HG03571 (cell line): ENCODE data around the gene SERINC3.

Experiments
- ATAC-seq: cut with Tn5 transposase; IDR thresholded peaks from one replicate; pipeline ENCODE4 v1.9.1; 2021; ENCODE audit not compliant: unreplicated experiment

Gene SERINC3

DNA sequence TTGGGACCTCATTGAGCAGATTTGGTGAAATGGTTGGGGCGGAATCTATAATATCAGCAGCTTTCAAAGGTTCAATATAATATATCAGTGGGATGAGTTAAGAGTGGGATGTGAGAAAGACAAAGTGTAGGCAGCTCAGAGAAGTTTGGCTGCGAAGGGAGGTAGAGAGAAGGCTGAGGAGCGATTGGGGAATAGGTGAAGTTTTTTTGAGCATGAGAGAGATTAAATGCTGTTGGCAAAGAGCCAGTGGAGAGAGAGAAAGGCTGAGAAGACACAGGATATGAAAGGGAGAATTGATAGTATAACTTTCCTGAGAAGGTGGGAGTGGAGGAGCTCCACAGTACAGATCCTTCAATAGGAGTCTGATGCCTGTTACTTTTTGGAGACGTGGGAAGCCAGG is 12.1 kb upstream of the SERINC3 start:
- ATAC-seq, result no peak

DNA sequence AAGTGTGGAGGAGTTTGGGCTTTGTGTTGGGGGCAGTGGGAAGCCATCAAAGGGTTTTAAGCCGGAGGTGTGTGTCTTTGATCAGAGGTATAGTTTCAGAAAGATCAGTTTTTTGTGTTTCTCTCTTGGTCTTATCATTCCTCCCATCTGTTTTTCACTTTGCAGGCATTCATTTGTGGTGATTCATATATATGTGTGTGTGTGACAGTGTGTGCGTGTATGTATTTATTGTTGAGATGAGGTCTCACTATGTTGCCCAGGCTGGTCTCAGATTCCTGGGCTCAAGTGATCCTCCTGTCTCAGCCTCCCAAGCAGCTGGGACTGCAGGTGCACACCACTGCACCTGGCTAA is 11.1 kb upstream of the SERINC3 start:
- no peak for ATAC-seq

DNA sequence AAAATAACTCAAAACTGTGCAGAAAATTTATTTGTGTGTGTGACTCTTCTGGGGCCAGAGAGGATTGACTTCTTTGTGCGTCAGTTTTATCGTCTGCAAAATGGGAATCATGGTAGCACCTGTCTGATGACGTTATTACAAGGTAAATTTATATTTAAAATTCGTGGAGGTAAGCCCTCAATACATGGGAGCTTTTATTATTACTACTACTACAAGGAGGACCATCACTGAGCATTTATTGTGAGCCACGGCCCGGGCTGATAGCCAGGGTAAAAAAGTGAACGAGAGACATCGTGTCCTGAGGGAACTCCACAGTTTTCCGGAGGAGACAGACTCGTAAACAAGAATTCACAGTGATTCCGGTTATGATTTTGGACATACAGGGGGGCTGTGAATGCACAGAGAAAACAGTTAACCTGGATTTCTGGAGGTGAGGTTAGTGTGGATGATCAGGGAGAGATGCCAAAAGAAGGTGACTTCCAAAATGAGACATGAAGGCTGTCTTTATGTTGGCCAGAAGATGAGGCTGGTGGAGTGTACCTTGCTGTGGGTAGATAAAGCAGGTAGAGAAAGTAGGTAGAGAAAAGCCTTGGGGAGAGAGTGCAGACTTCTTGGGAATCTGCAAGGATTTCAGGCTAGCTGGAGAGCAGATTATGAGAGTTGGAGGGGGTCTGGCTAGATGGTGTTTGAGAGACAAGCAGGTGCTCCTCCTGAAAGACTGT is 10.6 kb upstream of the SERINC3 start:
- no peak for ATAC-seq

DNA sequence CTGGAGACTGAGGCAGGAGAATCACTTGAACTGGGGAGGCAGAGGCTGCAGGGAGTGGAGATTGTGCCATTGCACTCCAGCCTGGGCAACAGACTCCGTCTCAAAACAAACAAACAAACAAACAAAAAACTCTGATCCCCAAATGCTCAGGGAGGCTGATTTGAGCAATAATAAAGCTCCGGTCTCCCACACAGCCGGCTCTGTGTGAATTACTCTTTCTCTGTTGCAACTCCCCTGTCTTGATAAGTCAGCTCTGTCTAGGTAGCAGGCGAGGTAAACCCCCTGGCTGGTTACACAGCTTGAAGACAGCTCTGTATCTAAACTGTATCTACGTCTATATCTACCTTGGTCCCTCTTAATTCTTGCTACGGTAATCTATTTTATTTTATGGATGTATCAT is 6.4 kb upstream of the SERINC3 start:
- no peak for ATAC-seq

DNA sequence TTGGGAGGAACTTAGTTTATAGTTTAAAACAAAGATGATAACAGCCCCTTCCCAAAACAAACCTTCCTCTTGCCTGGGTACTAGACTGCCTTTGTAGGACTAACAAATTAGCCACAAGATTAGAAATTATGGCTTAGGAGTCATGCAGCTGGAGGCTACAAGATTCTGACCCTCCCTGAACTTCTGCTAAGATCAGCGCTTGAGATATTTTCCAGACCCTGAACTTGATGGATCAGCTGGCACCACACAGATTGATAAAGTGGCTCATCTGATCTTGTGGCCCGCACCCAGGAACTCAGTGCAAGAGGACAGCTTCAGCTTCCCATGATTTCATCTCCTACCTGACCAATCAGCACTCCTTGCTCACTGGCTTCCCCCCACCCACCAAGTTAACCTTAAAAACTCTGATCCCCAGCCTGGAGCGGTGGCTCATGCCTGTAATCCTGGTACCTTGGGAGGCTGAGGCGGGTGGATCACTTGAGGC is 5.9 kb upstream of the SERINC3 start:
- no peak for ATAC-seq

DNA sequence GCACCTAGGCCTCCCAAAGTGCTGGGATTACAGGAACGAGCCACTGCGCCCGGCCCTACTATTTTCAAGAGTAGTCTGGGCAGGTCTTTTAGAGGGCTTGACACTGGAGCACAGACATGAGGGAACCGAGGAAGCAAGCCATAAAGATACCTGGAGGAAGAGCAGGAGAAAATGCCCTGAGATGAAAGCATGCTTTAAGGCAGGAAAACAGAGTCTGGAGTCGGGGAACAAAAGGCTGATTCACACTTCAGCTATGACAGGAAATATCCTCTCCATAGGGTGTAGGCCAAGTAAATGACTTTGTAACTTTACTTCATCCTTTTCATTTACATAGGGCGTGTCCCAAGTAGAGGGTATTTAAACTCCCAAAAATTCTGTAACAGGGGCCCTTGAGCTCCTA is 4.3 kb upstream of the SERINC3 start:
- no peak for ATAC-seq

DNA sequence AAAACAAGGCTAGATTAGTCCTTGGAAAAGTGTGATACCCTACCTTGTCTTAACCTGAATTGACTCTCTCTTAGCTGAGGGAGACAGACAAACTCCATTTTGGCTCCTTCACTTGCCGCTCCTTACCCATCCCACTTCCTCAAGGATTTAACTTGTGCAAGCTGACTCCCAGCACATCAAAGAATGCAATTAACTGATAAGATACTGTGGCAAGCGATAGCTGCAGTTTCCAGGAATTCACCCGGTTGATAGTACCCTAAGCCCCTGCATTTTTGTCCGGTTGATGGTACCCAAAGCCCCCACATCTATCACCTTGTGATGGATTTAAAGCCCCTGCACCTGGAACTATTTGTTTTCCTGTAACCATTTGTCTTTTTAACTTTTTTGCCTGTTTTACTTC is 1.9 kb upstream of the SERINC3 start:
- ATAC-seq, result no peak

DNA sequence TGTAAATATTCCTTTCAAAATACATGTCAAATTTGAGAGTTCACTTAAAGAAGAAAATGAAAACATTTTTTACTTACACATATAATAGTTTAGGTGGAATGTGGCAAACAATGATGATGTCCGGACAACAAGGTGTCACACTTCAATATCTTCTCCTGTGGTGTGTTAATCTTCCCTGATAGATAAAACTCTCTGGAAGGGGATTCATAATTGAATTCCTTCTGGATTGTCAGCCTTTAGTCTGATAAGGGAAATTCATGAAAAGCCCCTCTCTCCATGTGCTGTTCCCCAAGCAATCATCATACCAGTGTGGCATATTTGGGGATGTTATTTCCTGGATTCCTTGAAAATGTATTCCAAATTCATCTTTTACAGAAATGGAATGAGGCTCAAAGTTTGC is 971 bp upstream of the SERINC3 start:
- ATAC-seq, result no peak

DNA sequence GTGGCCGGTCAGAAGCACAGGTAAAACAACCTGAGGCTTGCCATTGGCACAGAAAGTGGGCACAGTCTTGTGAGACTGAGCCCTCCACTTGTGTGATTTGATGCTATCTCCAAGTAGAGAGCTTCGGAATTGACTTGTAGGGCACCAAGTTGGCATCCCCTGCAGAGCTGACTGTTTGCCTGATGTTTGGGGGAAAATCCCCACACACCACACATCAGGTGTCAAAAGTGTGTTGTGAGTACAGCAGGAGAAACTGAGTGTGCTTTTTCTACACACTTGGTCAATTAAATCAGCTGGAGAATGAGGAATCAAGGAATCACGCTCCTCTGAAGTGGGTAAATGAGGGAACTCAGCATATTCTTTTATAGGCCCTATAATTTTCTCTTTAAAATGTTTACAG is 989 bp downstream of the SERINC3 start:
- ATAC-seq, result no peak

DNA sequence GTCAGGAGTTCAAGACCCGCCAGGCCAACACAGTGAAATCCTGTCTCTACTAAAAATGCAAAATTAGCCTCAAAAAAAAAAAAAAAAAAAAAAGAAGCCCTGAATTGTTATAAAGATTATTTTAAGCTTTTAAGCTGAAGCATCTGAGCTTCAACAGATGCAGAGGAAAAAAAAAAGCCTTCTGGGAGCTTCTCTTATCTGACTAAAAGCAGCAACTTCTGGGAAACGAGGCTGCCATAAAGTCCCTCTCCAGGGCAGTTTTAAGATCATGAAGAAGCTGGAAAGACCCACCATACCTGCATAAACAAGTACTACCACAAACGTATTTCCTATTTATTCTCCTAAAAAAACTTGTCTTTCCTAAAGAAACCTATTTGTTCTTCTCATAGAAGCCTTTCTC is 3.6 kb downstream of the SERINC3 start:
- ATAC-seq, result no peak

DNA sequence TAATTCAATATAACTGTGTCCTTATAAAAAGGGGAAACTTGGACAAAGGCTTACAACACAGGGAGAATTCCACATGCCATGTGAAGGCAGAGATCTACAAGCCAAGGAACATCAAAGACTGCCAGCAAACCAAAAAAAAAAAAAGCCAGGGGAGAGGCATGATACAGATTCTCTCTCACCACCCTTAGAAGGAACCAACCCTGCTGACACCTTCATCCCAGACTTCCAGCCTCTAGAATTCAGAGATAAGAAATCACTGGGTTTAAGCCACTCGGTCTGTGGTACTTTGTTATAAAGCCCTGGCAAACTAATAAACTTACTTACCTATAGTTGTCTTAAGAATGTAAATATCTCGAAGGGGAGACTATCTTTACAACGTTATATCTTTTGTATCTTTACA is 4.4 kb downstream of the SERINC3 start:
- no peak for ATAC-seq

DNA sequence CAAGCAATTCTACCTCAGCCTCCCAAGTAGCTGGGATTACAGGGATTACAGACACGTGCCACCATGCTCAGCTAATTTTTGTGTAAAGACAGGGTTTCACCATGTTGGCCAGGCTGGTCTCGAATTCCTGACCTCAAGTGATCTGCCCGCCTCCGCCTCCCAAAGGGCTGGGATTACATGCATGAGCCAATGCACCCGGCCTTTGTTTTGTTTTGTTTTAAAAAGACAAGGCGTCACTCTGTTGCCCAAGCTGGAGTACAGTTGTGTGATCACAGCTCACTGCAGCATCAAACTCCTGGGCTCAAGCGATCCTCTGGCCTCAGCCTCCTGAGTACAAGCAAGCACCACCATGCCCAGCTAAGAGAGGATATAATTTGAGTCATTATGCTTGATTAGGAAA is 5.4 kb downstream of the SERINC3 start:
- no peak for ATAC-seq

DNA sequence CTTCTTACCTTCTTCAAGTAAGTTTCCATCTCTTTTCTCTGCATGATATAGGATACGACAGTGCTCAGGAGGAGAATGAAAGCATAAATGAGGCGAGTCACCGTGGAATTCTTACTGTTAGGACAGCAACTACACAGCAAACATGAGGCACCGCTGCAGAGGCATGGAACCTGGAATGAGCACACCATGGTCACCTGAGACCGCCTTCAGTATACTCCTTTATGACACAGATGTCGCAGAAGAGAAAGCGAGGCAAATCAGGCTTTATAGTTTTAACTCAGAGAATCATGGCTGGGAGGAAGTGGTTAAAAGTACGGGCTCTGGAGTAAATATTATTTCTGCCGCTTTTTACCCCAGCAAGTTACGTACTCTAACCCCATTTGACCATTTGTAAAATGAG is 8.0 kb downstream of the SERINC3 start:
- no peak for ATAC-seq

DNA sequence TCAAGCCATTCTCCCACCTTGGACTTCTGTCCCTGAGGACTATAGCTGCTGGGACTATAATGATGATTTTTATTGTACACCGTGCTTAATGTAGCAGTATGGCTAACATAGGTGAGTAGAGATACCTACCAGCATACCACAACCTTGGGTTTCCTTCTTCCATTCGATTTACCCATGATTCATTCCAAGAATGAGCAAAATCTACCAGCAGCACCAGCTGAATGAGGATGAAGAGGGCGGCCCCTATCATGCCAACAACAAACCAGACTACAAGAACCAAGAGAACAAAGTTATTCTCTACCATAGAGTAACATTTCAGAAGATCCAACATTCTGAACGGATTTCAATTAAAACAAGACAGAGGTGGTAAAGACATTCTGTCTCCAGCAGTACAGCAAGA is 12.1 kb downstream of the SERINC3 start:
- no peak for ATAC-seq

DNA sequence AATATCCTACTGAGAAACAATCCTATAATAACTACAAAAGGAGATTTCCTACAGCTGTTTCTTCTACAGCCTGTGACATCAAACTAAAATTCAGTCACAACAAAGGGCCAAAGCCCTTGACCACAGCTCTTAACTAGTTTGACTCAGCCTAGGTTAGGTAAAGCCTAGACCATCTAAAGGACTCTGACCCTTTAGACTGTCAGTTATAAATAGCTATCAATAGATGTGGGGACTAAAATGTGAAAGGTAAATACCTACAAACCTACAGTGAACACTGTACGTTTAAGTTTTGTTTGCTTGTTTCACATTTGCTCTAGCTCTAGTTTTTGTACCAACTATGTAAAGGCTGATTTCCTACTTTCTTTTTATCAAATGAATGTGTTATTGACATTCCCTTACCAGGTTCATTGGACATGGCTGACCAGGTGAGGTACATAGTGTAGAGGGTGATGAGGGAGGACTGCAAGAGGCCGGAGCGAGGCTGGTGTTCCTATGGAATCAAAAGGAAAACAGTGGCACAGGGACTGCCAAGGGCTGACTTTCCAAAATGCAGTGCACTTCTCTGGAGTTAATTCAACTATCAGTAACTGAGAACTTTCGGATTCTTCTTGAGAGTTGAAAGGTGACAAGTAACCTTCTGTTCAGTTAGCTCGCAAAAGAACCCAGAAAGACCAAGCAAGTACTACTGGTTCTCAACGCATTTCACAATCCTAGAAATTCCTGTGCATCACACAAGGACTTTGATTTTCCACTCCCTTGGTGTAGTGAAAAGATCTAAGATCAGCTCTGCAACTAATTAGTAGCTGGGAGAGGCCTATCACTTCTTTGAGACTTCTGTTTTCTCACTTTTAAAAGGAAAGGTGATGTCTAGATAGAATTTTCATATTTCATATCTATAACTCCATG is 17.2 kb downstream of the SERINC3 start:
- ATAC-seq, result no peak

DNA sequence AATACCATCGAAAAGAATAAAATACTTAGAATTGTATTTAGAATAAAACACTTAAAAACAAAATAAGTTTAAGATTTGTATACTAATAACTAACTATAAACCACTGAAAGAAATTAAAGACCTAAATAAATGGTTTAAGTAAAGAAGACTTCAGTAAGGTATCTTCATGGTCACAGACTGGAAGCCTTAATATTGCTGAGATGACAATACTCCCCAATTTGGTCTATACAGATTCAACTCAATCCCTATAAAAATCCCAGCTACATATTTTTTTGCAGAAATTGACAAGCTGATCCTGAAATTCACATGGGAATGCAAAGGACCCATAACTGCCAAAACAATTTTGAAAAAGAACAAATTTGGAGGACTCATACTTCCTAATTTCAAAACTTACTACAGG is 18.9 kb downstream of the SERINC3 start:
- ATAC-seq, result no peak

DNA sequence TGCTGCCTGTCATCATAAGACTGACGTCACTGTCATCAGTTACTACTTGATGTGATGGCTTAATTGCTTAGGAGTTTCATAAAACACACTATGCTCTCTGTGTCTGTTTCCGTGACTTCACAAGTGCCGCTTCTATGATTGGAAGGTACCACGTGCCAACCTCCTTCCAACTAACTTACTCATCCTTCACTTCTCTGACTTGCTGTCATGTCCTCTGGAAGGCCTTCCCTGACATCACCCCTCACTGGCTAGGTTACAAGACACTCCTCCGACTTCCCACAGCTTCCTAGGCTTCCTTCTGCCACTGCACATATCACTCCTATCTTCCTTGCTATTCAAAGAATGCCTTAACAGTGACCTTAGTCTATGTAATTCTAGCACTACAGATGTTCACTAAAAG is 20.4 kb downstream of the SERINC3 start:
- no peak for ATAC-seq

DNA sequence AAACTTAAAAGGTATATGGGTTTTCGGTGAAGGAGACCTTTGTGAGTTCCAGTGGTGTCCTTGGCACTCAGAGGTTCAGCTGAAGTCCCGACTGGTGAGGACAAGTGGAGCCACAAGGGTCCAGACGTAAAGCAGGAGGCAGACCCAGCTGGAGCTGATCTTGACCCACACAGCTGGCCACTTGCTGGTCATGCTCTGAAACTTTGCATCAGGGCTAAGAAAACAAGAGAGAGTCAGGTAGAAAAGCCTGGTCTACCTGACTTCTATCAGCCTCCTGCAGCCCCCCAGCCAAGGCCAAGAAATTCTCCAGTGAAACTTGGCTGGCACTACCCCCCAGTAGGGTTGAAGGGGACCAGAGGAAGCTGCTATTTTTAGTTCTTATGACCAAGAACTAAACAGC is 21.6 kb downstream of the SERINC3 start:
- no peak for ATAC-seq

DNA sequence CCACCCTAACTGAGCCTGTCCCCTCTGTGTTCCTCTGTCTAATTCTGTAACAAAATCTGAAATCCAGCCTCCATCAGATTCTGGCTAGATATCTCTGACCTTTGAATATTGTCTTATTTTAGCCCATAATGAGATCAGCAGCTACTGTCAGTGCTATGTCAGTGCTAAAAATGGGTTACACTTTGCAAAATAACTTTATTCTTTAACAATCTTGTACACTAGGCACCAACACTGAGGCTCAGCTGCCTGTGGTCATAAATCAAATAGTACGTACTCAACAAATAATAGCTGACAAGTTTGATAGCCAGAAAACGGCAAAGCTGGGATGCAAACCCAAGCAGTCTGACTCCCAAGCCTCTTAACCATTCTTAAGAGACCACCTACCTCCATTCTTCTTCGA is 24.1 kb downstream of the SERINC3 start:
- ATAC-seq, result no peak

DNA sequence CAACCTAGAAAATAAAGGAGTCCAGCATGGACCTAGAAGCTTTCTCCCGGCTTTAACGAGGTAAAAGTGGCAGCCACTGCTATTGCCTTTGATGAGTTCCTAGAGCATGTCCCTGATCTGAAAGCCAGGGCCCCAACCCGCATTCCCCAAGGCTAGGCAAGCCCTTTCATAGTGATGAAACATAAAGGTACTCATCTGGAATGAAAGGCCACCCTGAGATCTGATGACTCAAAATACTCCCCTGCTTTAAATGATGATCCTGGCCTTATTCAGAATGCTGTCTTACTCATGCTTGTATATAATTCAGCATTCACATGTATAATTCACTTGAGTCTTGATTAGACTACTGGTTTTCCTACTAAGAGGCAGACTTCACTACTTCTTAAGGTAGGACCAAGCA is 24.9 kb downstream of the SERINC3 start:
- no peak for ATAC-seq

DNA sequence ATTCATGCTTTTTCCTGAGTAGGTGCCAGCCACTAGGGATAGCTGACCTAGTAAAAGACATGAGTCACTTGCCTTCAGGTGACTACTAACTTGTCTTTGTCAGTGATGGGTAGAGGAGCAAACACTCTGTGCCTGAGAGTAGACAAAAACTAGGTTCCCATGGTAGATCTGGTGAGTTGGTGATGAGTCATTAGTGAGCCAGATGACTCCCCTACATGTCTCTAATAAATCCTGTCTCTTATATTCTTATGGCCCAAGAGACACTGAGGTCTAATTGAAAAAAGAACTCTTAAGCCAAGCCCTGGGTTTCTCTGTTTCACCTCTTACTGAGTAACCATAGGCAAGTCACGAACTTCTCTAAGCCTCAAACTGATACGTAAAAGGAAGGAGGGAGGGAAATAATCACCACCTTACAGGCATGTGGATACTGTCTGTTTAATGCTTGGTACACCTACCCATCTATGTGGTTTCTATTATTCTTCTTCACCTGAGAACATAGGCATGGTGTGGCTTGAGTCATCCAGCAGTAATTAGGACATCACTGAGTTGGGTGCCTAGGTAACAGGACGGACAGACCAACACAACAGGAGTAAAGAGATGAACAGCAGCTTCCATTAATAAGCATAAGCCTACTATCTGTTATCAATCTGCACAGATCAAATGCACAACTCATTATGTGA is 25.9 kb downstream of the SERINC3 start:
- no peak for ATAC-seq

DNA sequence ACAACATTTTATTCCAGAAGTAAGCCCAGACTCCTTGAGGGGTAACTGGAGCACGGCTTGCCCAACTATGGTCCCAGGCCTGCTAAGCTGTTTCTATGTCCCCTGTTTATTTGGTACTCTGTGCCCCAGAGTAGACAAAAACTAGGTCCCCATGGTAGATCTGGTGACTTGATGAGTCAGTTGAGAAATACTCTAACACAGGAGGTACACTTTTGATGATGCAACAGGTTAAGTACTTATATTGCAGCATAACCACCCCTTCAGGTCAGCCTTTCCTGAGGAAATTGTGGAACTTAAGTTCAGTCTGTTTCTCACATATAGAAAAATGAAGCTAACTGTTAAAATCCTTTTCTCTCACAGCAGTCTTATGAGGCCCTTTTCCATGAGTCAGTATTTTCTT is 26.6 kb downstream of the SERINC3 start:
- no peak for ATAC-seq
